OCI-M2 (cell line): Measurements from ENCODE around the gene RUNX2.
"Not testable (repeated sequence)": the region's sequence is repeated elsewhere in the genome, so short reads cannot be mapped to it uniquely, and the experiment has no call there.

Experiments
- DNase-seq: peaks from one replicate; lab custom pipeline; 2025; ENCODE audit not compliant: unreplicated experiment; lab: John Stamatoyannopoulos, UW

RUNX2 gene

DNA sequence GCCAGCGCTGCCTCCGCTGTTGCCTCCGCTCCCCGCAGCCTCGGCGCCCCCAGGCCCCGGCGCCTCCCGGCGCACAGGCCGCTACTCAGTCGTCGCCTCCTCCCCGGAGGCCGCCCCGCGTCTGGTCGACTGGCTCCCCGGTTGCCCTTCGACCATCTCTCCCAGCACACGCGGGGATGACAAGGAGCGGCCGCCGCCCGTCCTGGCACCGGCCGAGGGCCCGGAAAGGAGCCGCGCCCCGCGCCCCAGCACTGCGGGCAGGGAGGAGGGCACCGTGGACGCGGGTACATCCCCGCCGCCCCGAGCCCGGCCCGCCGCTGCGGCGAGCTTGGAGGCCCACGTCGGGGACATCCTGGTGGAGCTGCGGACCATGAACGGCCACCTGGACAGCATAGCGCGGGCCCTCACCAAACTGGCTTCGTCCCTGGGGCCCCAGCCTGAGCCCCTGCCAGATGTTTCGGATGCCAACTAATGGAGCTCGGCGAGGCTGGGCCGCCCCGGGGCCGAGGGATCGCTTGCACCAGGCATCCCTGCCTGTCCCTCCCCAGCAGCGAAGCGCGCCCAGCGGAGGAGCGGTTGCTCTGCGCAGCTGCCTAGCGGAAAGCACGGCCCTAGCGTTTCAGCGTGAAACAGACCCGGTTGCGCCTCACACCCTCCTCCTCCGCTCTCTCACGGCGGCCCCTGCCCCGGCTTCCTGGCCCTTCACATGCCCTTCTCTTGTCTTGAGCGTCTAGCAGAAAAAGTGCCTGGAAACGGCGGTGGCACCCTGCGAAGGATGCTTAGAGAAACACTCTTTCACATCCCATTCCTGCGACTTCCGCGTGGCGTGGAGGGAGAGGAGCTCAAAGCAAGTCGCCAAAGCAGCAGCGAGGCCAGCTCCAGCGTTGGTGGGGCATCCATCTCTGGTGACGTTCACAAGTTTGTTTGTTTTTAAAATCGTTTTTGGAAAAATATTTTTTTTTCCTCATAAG, 335.4 kb downstream of the RUNX2 start:
- no peak for DNase-seq

DNA sequence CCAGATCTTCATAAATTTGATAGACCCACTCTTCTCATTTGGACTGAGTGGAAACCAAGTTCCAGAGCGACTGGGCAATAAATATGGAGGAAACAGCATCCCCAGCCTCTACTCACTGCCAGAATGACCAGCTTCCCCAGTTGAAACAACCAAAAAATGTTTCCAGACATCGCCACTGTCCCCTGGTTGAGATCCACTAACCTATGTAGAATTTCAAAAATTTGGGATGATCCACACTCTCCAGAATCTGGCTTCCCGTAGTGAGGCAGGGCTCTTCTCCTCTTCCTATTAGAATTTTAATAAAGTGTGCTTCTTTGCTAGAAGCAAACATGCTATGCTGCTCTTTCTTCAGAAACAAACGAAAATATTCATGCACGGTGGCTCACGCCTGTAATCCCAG, 336.6 kb downstream of the RUNX2 start:
- DNase-seq: no peak

DNA sequence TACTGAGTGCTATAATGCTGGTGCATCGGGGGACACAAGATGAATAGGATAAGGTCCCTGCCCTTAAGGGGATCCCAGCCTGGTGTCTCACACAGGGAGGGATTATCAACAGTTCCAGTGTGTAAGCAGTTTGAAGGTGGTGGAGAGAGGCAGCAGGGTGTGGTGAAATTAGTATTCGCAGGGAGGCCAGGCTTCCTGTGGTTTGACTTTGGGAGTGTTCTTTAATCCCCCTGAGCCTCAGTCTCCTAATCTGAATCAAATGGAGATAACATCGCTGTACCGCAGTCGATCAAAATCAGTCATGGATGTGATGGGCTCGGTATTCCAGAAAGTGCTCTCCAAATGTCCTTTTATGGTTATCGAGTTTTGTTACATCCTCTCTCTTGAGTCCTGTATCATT, 337.7 kb downstream of the RUNX2 start:
- no peak for DNase-seq

- DNase-seq: no peak
Observed at GRCh38 chr6:45666846-45667245, 338.7 kb downstream of the RUNX2 start.

GRCh38 chr6:45667300-45667699, 339.2 kb downstream of the RUNX2 start:
- no peak for DNase-seq

GRCh38 chr6:45667766-45668165, 339.6 kb downstream of the RUNX2 start:
- DNase-seq: no peak

DNA sequence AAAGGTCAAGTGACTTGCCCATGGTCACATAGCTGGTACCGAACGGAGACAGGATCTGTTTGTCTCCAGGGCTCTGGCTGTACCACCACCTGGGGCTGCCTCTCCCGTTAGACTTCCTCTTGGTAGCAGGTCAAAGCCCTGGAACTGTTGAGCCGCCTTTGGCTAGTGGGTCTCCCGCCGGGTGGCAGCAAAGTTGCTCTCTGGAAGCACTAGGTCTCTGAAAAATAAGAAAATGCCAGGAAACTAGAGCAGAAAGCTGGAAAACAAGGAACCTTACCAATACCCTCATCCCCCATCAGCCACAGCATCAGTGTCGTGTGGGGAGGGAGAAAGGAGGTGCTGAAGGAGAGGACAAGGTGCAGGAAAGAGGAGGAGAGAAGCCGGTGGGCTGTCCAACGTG, 340.6 kb downstream of the RUNX2 start:
- DNase-seq: no peak

GRCh38 chr6:45673167-45673566, 345.0 kb downstream of the RUNX2 start:
- not testable (repeated sequence) for DNase-seq

- DNase-seq: not testable (repeated sequence)
Observed at GRCh38 chr6:45675166-45675565, 347.0 kb downstream of the RUNX2 start.

GRCh38 chr6:45675634-45676033, 347.5 kb downstream of the RUNX2 start:
- no peak for DNase-seq

DNA sequence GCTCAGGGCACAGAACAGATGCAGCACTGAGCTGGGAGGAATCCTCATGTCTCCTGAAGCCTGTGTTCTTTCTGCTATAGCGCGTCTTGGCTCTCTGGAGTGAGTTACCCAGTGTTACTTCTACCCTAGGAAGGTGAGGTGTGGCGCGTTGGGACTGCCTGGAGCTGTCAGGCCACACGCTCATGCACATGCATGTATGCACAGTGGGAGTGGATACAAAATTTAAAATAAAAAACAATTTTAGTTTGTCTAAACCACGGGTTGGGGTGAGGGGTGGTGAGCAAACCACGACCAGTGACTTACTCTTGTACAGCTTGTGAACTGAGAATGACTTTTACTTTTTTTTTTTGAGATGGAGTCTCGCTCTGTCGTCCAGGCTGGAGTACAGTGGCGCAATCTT, 348.2 kb downstream of the RUNX2 start:
- no peak for DNase-seq

DNA sequence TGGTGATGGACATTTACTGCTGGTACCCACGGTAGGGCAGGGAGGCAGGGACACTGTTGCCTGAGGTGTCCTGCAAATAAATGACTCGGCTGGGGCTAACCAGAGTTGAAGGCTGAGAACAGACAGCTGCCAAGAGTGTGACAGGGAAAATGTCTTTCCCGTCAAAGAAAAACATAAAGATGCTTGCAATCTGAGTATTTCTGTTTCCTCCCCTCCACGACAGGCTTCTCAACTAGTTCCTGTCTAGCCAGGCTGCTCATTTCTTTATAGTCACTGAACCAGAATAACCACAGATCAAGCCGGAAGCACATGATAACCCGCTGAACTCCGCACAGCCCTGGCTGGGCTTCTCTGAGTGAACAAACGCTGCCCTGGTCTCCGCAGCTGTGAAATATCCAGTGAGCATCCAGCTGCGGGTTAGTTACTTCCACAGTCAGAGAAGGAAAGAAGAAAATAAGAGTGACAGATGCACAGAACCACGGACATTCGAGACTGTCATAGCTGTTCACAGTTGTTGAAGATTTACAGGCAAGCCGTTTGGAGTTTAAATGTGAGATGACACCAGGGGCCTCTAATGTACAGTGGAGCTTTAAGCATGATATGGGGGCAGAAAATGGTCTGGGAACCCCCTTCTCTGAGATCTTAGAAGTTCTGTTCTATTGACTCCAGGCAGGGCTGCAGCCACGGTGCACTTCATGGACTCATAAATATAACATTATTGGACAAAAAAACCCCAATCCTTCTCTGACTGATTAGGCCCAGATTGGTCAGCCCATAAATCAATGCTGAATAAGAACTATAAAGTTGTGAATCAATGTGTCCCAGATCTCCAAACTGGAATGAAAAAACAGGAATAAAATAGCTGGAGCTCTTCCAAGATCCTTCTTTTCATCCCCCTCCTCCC, 349.5 kb downstream of the RUNX2 start:
- no peak for DNase-seq

- no peak for DNase-seq
Observed at GRCh38 chr6:45678285-45678607, 350.1 kb downstream of the RUNX2 start.

DNA sequence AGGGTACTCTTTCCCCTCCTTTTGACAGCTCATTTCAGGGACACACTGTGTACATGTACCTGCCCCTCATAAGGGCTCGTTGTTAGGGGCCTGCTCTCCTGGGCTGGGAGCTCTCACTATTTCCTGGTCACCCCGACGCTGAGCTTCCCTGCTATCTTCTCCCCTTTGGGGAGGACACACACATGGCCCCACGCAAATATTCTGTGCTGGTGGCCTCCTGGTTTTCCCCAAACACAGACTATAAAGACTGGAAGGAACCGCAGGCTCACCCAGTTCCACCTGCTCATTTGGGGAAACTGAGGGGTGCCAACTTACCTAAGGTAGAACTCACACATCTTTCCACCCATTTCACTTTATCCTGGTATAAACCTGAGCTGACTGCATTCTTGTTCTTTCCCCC, 351.0 kb downstream of the RUNX2 start:
- DNase-seq: no peak

GRCh38 chr6:45679631-45680030, 351.5 kb downstream of the RUNX2 start:
- no peak for DNase-seq

- DNase-seq: no peak
Observed at GRCh38 chr6:45681860-45682511, 353.9 kb downstream of the RUNX2 start.

GRCh38 chr6:45684476-45684875, 356.3 kb downstream of the RUNX2 start:
- no peak for DNase-seq

- DNase-seq: no peak
Observed at GRCh38 chr6:45685076-45685475, 356.9 kb downstream of the RUNX2 start.

GRCh38 chr6:45686841-45687569, 358.9 kb downstream of the RUNX2 start:
- DNase-seq: no peak

- DNase-seq: no peak
Observed at GRCh38 chr6:45687570-45687969, 359.4 kb downstream of the RUNX2 start.

GRCh38 chr6:45688180-45688579, 360.1 kb downstream of the RUNX2 start:
- no peak for DNase-seq
